PC-3 (cell line): ENCODE data around the gene LRBA.

Experiments used
- CTCF ChIP-seq: fragments of 300-600 bp; sonication (generic); conservative IDR thresholded peaks from 2 replicates; pipeline ENCODE4 v1.5.1; 2017; ENCODE audit warnings: antibody characterized with exemption, low read depth, mild to moderate bottlenecking, low read length
- EZH2phosphoT487 ChIP-seq: fragments of 300-600 bp; sonication (generic); IDR thresholded peaks from 2 replicates; pipeline ENCODE4 v1.6.1; 2018; ENCODE audit warnings: mild to moderate bottlenecking, antibody characterized with exemption, low read length, borderline replicate concordance

- no peak for TF ChIP-seq CTCF
- TF ChIP-seq EZH2phosphoT487: no peak
Measured at GRCh38 chr4:151012820-151013219, 2.3 kb downstream of the LRBA start.
